ENCODE measurements around the gene PKD2.

The PKD2 gene

DNA sequence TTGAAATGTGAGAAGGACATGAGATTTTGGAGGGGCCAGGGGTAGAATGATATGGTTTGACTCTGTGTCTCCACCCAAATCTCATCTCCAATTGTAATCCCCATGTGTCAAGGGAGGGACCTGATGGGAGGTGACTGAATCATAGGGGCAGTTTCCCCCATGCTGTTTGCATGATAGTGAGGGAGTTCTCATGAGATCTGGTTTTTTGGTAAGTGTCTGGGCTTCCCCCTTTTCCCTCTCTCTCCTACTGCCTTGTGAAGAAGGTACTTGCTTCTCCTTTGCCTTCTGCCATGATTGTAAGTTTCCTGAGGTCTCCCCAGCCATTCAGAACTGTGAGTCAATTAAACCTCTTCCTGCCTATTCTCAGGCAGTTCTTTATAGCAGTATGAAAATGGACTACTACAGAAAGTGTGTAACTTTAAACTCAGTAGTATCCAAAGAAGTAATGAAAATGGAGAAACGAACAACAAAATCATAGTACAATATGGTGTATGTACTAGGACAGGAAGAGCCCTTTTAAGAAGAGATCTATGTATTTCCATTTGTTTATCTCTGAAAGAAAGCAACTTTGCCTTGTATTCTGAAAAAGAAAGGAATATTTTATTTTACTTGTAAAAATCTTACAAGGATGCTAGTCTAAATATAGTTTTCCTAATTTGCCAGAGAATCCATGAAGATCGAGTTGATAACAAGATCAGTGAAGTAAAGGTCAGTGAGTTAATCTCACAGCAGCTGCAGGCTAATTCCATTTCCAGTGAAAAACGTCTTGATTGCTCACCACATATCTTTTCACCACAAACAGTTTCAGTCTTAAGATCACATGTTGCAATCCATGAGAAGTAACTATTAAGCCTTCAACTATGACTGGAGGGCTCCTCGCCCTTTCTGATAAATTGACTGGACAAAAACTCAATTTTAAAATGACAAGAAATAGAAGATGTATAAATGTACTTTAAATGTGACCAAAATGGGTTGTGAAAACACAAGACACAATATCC is 20.5 kb downstream of the PKD2 start:
- peak; percentile 82 for DNase-seq (ENCODE audit: low spot score)

DNA sequence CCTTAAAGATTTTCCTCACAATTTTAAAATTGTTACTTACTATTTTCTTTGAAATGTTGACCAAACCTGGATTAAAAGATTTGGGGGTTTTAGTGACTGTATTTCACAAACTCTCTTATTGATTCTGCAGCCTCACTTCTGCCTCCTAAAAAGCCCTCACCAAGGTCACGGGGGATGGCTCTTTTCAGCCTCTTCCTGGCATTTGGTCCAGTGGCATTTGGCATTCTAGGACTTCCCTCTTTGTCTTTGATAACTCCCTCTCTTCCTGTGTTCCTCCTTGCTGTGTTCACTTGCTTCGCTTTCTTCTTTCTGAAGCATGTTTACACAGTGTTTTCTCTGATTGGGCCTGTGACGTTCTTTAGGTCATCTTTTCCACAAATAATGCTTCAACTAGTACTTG is 21.5 kb downstream of the PKD2 start:
- no peak for DNase-seq (ENCODE audit: low spot score)

DNA sequence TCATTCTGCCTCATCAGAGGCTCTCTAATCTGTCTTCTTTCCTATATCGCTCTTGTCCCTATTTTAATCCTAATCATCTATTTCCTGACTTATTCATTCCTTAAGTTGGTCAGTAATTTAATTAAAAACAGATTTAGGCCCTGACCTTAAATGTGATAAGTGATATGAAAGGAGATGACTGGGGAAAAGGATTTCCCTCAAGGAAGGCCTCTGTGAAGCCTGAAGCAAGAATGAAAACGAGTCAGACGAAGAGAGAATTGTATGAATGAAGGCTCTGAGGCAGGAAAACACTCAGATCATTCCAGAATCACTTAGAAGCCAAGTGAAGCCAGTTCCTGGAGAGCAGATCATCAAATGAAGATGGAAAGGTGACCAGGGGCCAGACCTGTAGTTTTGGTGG is 22.1 kb downstream of the PKD2 start:
- no peak for DNase-seq (ENCODE audit: low spot score)

DNA sequence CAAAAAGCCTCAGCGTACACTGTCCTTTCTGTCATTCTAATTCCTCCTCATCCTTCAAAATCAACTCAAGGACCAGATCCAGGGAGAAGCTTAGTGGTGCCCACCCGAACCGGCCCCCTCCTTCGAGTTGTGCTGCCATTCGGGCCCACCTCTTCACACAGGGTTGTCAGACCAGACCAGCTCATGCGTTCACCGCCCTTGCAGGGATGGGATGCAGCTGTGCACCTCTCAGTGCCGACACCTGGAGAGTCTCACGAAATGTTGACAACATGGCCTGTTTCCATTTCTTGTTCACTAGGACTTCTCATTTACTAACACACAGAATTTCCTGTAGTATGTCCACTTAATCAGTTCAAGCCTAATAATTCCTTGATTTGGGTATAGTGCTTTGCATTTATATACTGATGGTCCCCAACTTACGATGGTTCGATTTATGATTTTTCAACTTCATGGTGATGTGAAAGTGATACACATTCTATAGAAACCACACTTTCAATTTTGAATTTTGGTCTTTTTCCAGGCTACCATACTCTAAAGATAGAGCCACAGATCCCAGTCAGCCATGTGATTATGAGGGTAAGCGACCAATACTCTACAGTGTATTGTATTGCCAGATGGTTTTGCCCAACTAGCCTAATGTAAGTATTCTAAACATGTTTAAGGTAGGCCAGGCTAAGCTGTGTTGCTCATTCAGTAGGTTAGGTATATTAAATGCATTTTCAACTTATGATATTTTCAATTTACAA is 23.3 kb downstream of the PKD2 start:
- DNase-seq (ENCODE audit: low spot score) = no peak

DNA sequence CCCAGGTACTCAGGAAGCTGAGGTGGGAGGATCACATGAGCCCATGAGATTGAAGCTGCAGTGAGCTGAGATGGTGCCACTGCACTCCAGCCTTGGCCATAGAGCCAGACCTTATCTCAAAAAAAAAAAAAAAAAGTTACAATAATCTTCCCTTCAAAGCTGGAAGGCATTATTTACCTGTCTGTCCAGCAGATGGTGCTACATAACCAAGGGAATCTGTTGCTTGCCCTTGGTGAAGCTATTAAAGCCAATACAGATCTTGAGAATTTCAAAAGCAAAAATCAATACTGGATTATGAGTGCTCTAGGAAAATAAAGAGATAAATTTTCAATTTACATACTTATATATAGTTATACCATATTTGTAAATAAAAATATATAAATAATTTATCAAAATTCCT is 25.9 kb downstream of the PKD2 start:
- DNase-seq (ENCODE audit: low spot score) = peak; percentile 56

DNA sequence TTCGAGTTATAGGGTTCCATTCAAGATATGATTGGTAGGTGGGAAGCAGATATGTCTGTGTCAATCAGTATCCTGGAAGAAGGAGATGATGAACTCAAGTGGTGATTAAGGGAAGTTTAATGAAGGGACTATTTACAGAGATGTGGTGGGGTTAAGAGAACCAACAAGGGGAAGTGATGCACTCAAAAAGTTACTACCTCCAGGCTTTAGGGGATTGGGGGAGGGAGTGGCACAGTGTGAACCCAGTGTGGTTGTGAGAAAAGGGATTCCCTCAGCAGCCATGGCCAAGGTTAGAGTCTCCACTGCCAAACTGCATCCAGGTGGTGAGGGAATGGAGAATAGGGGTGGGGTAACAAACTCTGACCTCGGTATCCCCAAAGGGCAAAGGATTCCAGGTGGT is 27.9 kb downstream of the PKD2 start:
- no peak for DNase-seq (ENCODE audit: low spot score)

DNA sequence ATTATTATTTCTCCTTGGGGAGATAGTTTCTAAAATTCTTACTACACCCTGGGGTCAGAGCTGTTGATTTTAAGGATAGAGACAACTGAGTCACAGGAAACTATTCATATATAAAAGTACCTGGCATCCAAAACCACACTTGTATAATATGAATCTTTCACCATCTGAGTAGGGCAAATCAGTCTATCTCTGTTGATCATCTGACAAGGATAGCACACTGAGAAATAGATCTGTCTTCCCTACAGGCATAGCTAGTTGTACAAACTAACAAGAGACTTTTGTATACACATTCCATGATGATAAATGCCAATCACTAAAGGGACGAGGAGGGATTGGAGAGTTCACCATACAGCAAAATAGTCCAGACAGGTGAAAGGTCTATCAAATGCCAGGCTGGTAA is 30.0 kb downstream of the PKD2 start:
- no peak for DNase-seq (ENCODE audit: low spot score)

DNA sequence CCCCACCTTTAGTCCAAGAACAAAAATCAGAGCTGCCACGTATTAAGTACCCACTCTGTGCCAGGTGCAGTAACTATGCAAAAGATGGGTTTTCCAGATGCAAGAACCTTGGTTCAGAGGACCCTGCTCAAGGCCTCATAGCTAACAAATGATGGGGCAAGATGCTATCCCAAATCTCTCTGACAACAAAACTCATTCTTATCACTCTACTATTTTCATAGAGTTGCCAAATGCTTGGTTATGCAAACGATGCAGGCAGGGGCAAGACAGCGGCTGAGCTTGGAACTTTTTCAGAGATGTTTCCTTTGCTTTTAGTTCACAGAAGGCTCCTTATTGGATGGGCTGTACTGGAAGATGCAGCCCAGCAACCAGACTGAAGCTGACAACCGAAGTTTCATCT is 30.5 kb downstream of the PKD2 start:
- no peak for DNase-seq (ENCODE audit: low spot score)

DNA sequence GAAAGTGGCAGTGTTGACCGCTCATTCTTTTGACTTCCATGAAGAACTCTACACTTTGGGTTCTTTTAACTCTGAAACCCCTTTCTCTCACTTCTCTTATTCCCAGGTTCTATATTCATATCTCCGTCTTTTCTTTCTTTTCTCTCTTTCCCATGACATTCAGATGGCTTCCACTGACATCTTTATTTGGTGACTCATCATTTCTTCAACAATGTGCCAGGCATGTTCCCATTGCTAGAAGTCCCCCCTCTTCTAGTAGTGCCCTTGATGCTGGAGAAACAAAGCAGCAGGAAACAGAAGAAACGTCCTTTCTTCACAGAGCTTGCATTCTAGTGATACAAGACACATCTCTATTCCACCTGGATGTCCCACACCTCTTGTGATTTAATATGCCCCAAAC is 33.3 kb downstream of the PKD2 start:
- no peak for DNase-seq (ENCODE audit: low spot score)

DNA sequence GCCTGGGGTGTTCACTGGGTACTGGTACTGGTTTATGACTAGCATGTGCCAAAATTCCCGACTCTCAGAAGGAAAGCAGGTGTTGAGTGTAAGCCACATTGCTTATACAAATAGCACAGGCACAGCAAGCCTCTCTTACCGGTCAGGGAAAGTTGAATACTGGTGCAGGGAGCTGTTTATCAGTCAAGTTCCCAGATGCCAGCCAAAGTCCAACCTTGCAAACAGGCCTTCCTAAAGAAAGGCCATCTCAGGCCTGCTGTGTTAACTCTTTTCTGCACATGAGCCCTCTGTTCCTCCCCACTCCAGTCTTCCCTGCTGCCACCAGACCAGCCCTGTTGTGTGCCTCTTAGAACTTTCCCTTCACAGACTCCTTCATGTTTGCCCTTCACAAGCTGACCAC is 34.2 kb downstream of the PKD2 start:
- DNase-seq (ENCODE audit: low spot score) = no peak

DNA sequence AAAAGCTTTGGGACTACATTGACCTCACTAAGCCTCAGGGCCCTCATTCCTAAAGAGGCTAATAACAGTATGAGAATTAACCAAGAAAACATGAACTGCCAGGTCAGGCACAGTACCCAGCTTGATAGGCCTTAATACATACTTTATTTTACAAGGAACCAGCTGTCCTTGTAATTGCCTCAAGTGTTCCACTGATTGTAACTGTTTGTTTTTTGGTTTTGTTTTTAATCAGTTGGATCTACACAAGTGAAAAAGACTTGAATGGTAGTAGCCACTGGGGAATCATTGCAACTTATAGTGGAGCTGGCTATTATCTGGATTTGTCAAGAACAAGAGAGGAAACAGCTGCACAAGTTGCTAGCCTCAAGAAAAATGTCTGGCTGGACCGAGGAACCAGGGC is 35.6 kb downstream of the PKD2 start:
- DNase-seq (ENCODE audit: low spot score) = no peak

DNA sequence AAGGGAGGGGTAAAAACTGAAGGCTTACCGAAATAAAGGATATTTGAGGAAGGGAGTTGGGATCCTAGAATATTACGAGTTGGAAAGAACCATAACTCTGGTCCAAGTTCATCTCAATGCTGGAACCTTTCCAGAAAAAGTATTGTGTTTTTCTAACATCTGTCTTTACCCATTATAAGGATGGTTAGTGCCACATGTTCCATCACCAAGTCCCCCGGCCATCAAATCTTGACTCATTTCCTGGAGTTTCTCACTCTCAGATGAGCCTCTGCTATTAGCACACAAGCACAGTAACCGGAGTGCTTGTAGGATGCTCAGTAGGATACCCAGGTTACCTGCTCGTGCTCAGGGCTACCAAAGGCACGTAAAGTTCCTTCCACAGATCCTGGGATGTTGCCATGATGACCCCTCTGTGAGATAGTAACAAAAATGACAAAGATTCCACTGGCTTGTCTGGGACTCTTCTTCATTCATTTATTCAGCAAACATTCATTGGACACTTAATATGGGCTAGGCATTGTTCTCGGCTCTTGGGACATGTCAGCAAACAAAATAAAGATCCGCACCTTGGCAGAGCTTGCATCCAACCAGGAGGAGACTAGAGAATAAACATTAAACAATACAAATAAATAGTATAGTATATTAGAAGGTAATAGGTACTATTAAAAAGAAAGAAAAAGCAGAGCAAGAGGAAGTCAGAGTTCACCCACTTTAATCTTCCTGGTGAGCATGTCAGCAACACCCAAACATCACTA is 36.3 kb downstream of the PKD2 start:
- no peak for DNase-seq (ENCODE audit: low spot score)

DNA sequence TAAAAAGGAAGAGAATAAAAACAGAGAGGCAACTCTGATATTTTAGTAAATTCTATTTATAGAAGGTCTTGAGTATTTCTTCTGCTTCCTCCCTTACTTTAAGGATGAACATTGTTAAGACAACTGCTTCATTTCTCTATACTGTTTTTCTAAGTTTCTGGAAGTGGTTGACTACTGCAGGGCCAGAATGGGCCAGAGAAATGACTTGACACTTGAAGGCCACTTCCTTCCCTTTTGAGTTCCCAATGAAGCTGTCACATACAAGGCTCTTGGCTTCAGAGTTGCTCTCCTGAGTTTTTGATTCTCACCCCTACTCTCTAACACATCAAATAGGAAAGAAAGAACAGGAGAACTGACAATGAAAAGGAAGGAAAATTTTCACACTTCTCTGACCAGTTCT is 37.6 kb downstream of the PKD2 start:
- DNase-seq (ENCODE audit: low spot score) = no peak

DNA sequence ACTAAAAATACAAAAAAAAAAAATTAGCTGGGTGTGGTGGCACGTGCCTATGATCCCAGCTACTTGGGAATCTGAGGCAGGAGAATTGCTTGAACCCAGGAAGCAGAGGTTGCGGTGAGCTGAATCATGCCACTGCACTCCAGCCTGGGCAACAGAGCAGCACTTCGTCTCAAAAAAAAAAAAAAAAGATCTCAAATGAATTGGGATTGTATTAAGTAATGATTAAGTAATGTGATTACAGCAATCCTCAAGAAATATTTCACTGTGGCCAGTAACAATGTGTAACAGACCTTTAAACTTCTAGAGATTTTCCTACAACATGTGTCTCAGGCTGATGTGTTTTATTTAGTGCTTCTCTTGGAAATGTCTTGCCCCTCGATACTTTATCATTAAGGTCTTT is 46.8 kb downstream of the PKD2 start:
- no peak for DNase-seq (ENCODE audit: low spot score)

DNA sequence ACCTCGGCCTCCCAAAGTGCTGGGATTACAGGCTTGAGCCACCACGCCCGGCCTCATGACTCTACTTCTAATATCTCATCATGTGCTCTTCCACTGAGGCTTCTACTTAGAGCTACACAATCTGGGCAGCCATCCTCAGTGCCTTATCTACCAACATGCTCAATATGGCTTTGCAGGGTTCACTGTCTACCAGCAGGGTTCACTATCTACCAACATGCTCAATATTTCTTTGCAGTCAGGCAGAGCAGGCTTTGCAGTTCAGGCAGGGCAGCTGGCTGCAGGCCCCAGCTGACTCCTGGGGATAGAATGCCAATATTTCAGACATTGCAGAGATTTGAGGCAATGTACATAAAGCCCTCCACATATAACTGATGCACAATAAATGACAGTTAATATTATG is 47.5 kb downstream of the PKD2 start:
- peak; percentile 32 for DNase-seq (ENCODE audit: low spot score)

DNA sequence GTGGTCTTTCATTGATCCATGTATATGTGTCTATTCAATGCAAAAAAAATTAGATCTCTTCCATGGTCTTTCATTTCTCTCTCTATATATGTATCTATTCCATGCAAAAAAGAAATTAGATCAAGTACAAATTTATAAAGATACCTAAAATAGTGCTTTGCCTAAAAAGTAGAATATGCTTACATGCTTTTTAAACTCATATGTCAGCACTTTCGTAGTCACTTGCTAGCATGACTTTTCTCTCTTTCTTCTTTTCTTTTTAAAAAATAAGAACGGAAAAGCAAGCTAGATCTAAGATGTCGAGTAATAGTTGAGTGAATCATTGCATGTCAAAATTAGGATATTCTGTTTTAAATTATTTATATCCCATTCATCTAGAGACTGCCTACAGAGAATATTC is 50.9 kb downstream of the PKD2 start:
- DNase-seq (ENCODE audit: low spot score) = no peak

DNA sequence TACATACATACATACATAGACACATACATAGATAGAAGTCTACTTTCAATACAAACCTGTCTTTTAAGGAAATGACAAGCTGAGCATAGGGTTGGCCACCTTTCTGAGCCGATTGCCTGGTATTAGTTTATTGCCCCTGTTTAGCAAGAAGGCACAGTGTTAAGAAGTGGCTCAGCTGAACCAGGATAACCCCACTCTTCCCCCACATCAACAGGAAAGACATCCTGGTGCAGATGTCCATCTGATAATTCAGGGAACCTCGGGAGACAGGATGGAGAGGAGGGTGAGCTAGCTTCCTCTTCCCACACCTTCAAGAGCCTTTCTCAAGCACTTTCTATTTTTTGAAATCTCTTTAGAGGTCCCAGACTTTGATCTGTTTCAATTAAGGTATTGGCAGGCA is 52.3 kb downstream of the PKD2 start:
- no peak for DNase-seq (ENCODE audit: low spot score)

DNA sequence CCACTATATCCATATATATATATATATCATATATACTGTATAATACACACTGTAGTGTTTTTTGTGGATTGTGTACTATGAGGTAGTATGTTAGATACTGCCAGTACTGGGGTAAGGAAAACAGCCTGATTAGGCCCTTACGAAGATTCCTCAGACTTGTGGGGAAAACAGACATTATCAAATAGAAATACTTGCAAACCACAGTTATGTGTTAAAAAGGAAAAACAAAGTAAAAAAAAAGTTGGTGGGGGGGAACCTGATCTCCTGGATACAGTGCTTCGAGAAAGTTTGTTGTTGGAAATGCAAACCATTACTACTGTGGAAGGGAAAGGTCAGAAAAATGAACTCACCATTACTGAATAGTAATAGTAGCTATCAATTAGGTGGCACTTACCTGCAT is 53.0 kb downstream of the PKD2 start:
- no peak for DNase-seq (ENCODE audit: low spot score)

DNA sequence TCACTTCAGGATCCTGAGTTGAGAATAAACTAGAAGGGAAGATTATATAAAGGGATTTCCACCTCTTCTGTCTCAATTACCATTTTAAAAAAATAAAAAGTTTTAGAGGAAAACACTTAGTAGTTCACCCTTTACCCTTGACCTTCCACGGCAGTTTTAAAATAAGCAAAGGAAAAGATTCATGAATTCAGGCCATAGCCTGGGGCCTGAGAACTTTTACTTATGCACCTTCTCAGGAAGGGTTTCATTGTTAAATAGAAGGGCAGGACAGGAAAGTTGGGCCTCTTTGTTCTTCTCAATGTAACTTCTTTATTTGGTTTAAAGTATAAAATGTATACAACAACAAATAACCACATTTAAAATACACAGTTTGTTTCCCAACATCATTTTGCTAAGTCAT is 54.9 kb downstream of the PKD2 start:
- no peak for DNase-seq (ENCODE audit: low spot score)

DNA sequence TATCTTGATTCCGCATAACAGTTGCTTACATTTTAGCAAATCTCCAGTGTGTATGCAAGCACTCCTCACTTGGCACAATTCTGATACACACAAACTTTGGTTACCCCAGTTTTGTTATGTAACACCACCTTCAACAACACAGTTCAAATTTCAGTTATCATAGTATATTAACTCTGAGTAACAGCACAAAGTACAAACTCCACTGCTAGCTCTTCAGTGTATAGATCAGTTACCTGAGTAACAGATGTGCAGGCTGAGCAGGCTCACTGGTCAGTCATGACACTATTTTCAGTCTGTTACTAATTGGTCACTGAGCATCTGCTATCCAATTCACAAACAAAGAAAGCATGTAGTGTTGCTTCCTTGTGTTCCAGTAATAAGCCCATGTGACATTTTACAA is 55.4 kb downstream of the PKD2 start:
- no peak for DNase-seq (ENCODE audit: low spot score)

DNA sequence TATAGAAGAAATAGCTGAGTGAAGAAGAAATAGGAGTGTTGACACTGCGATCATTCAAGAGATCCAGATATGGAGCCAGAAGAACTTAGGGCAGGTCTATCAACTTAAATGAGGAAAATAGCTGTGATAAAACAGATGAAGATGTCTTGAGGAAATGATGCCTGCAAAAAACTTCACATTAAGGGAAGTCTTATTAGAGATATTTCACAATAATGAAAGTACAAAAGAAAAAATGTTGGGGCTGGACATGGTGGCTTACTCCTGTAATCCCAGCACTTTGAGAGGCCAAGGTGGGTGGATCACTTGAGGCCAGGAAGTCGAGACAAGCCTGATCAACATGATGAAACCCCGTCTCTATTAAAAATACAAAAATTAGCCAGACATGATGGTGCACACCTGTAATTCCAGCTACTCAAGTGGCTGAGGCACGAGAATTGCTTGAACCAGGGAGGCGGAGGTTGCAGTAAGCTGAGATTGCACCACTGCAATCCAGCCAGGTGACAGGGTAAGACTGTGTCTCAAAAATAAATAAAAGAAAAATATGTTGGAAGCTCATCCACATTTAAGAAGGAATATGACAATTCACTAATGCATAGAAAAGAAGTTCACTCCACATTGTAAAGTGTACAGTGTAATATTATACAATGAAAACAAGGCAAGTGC is 56.3 kb downstream of the PKD2 start:
- no peak for DNase-seq (ENCODE audit: low spot score)

DNA sequence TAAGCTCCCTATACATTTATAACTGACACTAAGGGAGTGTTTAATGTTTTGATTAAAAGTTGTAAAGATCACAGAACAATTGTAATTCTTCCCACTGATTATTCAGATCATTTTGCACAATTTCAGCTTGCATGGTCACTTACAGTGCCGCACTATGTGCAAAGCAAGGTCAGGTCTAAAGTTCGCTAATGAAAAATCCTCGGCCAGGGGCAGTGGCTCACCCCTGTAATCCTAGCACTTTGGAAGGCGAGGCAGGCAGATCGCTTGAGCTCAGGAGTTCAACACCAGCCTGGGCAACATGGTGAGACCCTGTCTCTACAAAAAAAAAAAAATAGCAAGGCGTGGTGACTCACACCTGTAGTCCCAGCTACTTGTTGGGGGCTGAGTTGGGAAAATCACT is 57.0 kb downstream of the PKD2 start:
- no peak for DNase-seq (ENCODE audit: low spot score)

Data from AG20443 (cell line).